Activated T-cell treated with anti-CD3 and anti-CD28 coated beads, Interleukin-2, amount 50 U/mL, for 48 hours (primary cell): ENCODE results near the gene KCNMB2.
"Not testable (repeated sequence)": the region's sequence is repeated elsewhere in the genome, so short reads cannot be mapped to it uniquely, and the experiment has no call there.

Experiments
- DNase-seq, 2 experiments: peaks; one replicate each; pipeline ENCODE4 v3.0.0-alpha.2; 2020

KCNMB2 gene

DNA sequence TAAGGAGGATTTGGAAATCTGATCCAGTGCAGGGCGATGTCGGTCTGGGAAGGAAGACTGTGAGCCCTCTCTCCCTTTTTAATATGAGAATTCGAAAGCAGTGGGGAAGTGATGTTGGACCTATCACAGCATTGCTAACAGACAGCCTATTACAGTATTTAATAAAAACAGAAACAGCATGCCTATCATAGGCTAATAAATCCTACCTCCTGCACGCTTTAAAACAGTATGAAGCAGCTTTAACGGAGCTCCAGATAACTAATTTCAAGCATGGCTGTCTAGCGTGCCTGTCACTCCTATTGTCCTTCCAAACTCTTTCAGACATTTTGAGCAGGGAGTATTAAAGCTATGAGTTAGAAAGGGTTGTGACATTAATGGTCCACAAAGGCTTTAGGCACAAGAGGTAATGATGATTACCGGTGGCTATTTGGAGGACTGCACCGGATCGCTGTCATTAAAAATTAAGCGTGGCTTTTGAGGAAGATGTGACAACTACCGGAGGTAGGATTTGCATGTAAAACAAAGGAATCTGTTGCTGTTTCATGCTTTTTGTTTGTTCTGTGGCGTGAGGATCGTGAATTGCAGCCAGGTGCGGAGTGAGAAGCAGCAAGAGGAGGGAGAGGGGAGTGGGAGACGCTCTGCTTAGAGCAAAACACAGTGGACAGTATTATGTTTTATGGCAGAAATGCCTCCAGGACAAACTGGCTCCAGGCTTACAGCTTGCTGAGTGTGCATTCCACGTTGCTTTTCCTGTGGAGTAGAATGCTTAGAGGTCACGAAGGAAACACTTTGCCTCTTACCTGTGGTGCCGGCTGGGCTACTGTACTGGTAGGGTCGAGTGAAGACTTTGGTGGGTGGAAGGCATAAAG lies at the start of gene KCNMB2:
TSS of gene KCNMB2 (plus strand) at position 226 of the 869 bp plus-strand sequence.
- no peak for DNase-seq

- DNase-seq, result no peak
Observed at GRCh38 chr3:178486903-178487302, 49.3 kb upstream of the KCNMB2 start.

- no peak for DNase-seq
Observed at GRCh38 chr3:178487752-178488151, 48.5 kb upstream of the KCNMB2 start.

DNA sequence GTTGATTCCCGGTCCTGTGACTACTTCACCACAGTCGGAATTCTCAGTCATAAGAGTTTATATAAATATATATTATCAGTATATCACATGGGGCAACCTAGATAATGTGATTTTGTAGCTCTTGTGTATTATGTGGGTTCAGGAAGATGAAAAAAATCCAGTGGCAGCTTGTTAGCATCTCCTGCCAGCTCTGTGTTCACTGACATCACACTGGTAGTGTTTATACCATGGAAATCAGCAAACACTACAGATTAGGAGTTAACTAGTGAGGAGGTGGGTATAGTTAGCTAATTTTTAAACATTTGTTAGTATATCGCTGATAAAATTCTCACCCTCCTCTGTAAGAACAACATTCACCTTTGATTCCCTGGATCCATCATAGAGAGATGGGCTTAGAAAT lies 44.5 kb upstream of the KCNMB2 start:
- DNase-seq, result no peak

GRCh38 chr3:178492491-178492890 lies 43.7 kb upstream of the KCNMB2 start:
- no peak for DNase-seq

DNA sequence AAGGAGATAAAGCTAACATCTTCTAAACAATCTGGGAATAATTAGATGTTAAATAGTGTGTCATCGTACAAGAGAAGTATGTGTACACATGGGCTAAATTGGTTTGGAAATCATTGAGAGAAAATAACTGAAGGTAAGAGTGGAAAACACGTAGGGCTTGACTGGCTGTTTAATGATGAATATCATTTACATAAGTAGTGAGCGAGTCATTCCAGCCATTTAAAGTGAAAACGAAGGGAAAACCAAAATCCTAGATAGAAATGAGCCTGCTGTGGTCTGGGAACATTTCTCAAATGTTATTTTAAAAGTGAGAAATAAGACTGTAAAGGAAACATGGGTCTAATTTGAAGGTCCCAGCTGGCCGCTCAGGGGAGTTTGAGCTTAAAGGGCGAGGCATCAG lies 41.9 kb upstream of the KCNMB2 start:
- no peak for DNase-seq

GRCh38 chr3:178496911-178497310 lies 39.3 kb upstream of the KCNMB2 start:
- no peak for DNase-seq

GRCh38 chr3:178498871-178499270 lies 37.4 kb upstream of the KCNMB2 start:
- no peak for DNase-seq

DNA sequence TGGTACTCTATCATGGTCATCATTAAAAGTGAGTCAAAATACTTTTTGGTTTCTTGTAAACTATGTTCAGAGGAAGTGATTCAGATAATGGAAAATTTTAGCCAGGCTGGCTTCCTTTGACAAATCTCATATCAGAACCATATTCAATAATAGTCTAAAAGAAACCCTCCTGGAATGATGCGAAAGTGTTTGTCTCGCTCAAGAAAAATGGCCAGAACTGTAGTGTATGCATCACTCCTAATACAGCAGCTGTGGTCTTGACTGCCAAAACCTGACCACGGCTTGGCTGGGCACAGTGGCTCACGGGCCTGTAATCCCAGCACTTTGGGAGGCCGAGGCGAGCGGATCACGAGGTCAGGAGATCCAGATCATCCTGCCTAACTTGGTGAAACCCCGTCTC lies 35.6 kb upstream of the KCNMB2 start:
- DNase-seq, result no peak

- no peak for DNase-seq
Observed at GRCh38 chr3:178504128-178504527, 32.1 kb upstream of the KCNMB2 start.

DNA sequence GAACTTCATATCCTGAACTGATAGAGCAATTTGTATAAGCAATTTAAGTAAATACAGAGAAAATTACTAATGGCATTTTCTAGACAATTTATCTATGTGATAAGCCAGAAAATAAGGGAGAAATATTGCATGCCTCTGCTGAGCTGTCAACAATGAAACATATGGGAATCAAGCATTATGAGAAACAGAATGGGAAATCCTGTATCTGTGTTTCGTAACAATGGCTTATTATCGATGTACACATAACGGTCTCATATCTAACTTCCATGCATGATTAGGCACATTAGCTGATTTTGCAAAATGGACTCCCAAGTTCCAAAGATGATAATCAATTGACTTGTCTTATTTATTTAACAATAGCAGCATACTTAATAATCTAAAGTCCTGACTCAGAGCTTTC lies 30.4 kb upstream of the KCNMB2 start:
- no peak for DNase-seq

GRCh38 chr3:178507507-178508442 lies 28.5 kb upstream of the KCNMB2 start:
- DNase-seq, result no peak

- DNase-seq, result no peak
Observed at GRCh38 chr3:178508443-178508825, 27.8 kb upstream of the KCNMB2 start.

GRCh38 chr3:178510496-178510895 lies 25.7 kb upstream of the KCNMB2 start:
- DNase-seq, result no peak

DNA sequence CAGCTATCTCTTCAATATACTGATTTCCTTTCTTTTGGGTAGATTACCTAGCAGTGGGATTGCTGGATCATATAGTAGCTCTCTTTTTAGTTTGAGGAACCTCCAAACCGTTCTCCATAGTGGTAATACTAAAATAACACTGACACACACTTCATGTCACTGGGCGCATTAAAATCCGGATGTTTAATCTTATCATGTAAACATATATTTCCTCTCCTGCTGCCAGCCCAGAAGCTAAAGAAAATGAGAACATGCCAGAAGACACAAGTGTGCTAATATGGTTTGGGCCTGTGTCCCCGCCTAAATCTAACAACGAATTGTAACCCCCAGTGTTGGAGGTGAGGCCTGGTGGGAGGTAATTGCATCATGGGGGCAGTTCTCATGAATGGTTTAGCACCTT lies 23.6 kb upstream of the KCNMB2 start:
- no peak for DNase-seq

DNA sequence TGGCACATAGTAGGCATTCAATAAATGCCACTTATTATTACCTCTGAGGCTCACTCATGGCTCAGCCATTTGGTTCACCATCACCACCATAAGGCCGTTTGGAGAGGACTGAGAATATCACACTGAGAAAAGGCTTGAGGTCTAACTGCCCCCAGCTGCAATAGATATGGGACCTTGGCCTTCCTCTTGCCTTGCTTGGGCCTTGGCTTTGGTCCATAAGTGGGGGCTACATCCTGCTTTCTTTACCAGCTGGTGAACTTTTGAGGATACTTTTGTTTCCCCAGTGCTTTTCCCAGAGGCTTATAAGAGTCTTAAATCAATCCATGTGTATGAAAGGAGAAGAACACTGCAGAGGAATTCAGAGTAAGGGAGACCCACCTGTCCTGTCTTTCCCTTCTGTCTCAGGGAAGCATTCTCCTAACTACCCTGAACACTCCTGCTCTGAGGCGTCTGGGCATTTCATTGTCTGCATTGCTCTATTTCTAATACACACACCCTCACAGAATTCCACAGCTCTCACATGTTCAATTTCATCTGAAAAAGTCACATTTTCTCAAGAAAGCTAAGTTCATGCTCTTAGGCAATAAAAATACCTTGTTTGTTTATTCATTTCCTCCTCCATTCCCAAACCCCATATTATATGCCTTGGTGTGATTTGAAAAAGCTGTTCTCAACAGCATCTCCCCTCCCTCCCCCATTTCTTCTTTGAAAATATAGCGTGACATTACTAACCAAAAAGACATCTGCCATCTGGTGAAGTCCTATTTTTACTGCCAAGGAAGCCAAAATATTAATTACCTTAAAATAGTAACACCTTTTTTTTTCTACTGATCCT lies 22.5 kb upstream of the KCNMB2 start:
- DNase-seq, result no peak

- no peak for DNase-seq
Observed at GRCh38 chr3:178514401-178514800, 21.8 kb upstream of the KCNMB2 start.

DNA sequence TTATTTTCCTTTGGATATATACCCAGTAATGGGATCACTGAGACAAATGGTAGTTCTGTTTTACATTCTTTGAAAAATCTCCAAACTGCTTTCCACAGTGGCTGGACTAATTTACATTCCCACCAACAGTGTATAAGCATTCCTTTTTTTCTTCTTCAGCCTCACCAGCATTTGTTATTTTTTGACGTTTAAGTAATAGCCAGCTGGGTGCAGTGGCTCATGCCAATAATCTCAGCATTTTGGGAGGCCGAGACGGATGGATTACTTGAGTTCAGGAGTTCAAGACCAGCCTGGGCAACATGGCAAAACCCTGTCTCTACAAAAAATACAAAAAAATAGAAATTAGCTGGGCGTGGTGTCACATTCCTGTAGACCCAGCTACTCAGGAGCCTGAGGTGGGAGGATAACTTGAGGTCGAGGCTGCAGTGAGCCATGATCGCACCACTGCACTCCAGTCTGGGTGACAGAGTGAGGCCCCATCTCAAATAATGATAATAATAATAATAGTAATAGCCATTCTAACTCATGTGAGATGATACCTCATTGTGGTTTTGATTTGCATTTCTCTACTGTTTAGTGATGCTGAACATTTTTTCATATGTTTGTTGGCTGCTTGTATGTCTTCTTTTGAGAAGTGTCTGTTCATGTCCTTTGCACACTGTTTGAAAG lies 21.0 kb upstream of the KCNMB2 start:
- not testable (repeated sequence) for DNase-seq

- no peak for DNase-seq
Observed at GRCh38 chr3:178517665-178518334, 18.4 kb upstream of the KCNMB2 start.

- no peak for DNase-seq
Observed at GRCh38 chr3:178518660-178519396, 17.4 kb upstream of the KCNMB2 start.

DNA sequence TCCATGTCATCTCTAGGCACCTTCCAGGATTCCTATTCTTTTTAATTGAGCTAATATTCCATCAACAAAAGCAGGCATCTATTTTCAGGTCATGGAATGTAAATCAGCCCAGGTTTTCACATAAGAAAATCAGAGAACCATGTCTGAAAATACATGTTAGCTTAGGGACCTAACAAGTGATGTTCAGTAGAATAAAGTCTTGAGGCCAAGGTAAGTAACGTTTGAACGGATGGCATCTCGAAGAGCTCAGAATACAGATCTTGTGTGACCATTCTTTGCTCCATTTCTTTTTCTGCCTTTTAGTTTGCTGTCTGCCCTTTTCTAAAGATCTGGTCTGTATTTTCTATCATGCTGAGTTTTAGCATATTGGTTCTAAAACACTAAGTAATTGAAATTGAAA lies 16.5 kb upstream of the KCNMB2 start:
- DNase-seq, result no peak
